ENCODE results near the gene SENP1.
"Not testable (repeated sequence)": the region's sequence is repeated elsewhere in the genome, so short reads cannot be mapped to it uniquely, and the experiment has no call there.

SENP1 gene

GRCh38 chr12:48123169-48123568 is 17.3 kb upstream of the SENP1 start:
- no peak for TF ChIP-seq POLR2A (IDR thresholded peaks at IDR 0.05; ENCODE audit: low read depth, low read length)
- no peak for DNase-seq (ENCODE audit: insufficient read length, low spot score)
- FAIRE-seq, result no peak

DNA sequence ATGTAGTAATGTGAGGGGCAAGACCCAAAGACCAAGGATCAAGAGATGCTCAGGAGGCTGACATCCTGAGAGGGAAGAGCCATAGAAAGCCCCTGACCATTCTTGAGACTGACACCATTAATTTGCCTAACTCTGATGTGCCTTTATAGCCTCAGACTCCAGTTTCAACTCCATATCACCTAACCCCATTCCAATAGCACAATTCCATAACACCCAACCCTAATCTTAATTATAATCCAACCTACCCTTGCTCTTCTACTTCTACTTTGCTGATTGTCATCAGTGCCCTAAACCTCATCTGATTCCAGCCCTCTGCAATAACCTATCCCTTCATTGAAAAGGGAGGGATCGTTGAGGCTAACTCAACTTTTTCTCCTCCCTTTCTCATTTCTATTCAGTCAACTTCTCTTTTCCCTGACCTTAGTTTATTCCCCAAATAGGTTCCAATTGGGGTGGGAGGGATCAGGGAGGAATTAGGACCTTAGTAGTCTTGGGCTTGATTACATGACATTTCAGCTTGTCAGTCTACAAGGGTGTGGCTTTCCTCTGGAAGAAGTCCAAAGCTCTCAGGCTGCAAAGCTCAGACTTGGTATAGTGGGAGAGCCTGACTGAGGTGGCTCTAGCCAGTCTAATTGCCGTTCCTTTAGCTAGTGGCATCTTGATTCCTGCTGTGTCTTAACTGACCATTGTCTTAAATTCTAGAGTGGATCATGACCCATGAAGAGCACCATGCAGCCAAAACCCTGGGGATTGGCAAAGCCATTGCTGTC is 16.4 kb upstream of the SENP1 start:
- no peak for FAIRE-seq
- TF ChIP-seq POLR2A (IDR thresholded peaks at IDR 0.05; ENCODE audit: low read depth, low read length), result no peak
- no peak for DNase-seq (ENCODE audit: insufficient read length, low spot score)

DNA sequence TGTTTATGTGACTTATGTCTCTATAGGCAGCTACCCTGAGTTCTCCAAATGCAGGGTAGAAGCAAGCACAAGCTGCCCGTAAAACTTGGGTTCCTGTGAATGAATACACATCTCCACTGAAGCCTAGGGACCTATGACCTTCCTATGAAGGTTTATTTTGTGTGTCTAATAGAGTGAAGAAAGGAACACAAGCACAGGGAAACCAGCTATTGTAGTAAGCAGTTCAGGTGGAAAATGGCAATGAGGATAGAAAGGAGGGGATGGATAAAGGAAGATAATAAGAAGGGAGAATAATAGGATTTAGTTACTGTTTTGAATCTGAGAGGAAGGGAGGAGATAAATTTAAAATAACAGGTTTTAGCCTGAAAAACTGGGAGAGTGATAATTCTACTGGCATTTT is 15.6 kb upstream of the SENP1 start:
- no peak for TF ChIP-seq POLR2A (IDR thresholded peaks at IDR 0.05; ENCODE audit: low read depth, low read length)

GRCh38 chr12:48119834-48120195 is 13.9 kb upstream of the SENP1 start:
- TF ChIP-seq POLR2A (IDR thresholded peaks at IDR 0.05; ENCODE audit: low read depth, low read length), result no peak
- no peak for FAIRE-seq
- DNase-seq (ENCODE audit: insufficient read length, low spot score), result no peak

More for the DNA sequence above, 15.6 kb upstream of the SENP1 start:
- DNase-seq (ENCODE audit: insufficient read length, low spot score) (no peak), FAIRE-seq (no peak)

DNA sequence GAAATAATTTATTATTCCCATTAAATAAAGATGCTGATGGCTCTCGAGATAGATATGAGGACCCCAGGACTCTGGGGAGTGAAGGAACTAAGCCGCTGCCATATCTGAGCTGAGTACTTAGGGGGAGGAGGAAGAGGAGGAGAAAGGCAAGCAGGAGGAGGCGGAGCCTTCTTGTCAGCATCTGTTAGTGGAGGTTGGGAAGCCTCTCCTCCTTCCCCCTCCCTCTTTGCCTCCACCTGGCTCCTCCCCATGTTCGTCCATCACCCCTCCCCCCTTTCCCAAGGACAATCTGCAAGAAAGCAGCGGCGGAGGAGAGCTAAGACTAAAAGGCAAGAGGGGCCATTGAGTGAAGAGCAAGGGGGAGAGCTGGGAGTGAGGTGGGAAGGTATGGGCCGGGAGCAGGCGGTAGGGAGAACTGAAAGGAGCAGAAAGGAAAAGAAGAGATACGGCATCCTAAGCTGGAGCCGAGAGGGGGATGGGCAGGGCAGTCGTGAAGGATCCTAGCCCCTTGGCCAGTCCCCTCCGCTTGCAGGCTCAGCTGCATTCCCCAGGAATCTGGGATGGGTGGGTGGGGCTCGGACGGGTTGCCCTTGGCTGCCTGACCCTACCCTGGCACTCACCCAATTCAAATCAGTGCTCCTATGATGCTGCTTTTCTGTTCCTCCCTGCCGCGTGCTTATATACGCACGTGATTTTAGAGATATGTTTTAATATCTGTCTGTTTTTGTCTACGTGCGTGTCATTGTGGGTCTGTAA is 13.4 kb upstream of the SENP1 start, which contains the start of gene PFKM:
Gene PFKM (plus strand): TSS at position 287 of the 756 bp plus-strand sequence. CDS start 3,411 bp downstream, outside the sequence.
- DNase-seq (ENCODE audit: insufficient read length, low spot score) (peak; percentile 65), FAIRE-seq (peak; percentile 98)
- TF ChIP-seq POLR2A (IDR thresholded peaks at IDR 0.05; ENCODE audit: low read depth, low read length), result peak; percentile 23; the same call in 1 of the 2 replicates

DNA sequence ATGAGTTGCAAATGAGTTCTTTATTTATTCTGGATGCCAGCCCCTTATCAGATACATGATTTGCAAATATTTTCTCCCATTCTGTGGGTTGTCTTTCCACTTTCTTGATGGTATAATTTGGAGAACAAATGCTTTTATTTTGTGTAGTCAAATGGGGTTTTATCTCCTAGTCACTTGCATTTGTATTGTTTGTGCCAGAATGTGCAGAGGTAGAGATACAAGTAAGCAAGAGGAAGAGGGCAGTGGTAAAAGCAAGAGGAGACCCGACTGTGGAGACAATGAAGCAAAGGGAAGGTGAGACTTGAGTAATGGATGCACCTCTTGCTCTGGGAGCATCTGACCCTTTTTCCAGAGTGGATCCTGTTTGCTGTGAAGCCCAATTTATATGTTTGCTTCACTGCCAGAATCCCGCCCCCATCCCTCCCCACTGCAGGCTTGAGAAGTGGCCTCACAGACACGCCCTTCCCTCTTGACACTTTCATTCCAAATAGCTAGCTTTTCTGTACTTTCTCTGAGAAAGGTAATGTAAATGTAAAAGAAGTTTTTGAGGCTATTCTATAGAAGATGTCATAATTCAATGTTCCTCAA is 12.5 kb upstream of the SENP1 start:
- TF ChIP-seq POLR2A (IDR thresholded peaks at IDR 0.05; ENCODE audit: low read depth, low read length), result no peak
- DNase-seq (ENCODE audit: insufficient read length, low spot score) (no peak), FAIRE-seq (peak; percentile 74)

GRCh38 chr12:48115957-48116356 is 10.1 kb upstream of the SENP1 start:
- DNase-seq (ENCODE audit: insufficient read length, low spot score) (no peak), FAIRE-seq (no peak)
- no peak for TF ChIP-seq POLR2A (IDR thresholded peaks at IDR 0.05; ENCODE audit: low read depth, low read length)

GRCh38 chr12:48111312-48111693 is 5.4 kb upstream of the SENP1 start:
- FAIRE-seq; DNase-seq (ENCODE audit: insufficient read length, low spot score): not testable (repeated sequence)

DNA sequence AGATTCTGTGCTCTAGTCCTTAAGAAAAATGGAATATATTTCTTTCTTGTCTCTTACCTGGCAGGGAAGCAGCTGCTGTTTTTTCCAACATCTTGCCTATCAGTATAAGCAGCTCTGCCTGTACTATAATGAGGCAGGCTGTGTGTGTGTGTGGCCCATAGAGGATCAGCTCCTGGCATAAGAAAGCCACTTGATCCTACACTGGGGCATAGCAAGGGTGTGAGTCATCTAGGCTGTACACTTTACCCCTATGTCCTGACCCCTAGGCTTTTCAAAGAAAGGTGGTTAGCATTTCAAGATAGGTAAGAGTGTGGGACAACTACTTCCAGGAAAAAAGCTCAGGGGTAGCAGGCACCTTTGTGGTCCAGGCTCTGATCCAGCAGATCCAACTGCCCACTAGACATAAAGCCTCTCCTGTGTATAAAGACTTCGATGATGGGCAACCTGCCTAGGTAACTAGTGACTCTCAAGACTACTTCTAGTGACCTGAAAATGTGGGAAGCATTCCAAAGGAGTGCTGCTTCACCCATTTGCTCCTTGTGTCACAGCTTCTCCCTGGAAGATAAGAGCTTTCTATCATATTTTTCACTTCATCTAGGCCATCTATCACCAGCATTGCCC is 4.9 kb upstream of the SENP1 start:
- no peak for TF ChIP-seq POLR2A (IDR thresholded peaks at IDR 0.05; ENCODE audit: low read depth, low read length)
- FAIRE-seq, result no peak
- no peak for DNase-seq (ENCODE audit: insufficient read length, low spot score)

- TF ChIP-seq POLR2A (IDR thresholded peaks at IDR 0.05; ENCODE audit: low read depth, low read length), result no peak
- no peak for FAIRE-seq
- DNase-seq (ENCODE audit: insufficient read length, low spot score), result no peak
Measured at GRCh38 chr12:48109424-48109823, 3.5 kb upstream of the SENP1 start.

GRCh38 chr12:48106681-48107613 is 1.1 kb upstream of the SENP1 start:
- no peak for TF ChIP-seq POLR2A (IDR thresholded peaks at IDR 0.05; ENCODE audit: low read depth, low read length)
- DNase-seq (ENCODE audit: insufficient read length, low spot score) (no peak), FAIRE-seq (no peak)

DNA sequence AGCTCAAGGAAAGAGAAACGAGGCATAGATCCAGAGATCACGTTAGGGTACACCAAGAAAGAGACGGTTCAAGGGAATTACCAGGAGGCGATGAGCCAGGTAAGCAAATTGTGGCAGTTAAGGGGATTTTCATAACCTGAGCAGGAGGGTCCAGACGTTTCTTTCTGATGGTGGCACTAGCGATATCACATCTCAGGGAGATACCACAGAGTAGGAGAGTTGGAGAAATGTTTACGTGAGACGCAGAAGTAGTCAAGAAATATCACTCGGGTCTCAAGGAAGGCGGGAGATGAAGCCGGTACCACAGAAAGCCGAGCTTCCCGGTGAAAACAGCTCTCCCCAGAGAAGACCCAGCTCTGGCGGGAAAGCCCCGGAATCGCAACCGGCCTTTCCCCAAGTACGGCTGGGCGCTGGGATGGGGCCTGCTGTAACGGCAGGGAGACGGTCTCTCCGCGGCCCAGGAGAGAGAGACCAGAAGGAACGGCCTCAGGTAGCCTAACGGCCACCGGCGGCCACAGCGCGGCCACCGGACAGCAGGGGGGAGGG is 485 bp downstream of the SENP1 start:
- TF ChIP-seq POLR2A (IDR thresholded peaks at IDR 0.05; ENCODE audit: low read depth, low read length), result no peak; the same call in 1 of the 2 replicates
- FAIRE-seq (peak; percentile 23), DNase-seq (ENCODE audit: insufficient read length, low spot score) (no peak)

DNA sequence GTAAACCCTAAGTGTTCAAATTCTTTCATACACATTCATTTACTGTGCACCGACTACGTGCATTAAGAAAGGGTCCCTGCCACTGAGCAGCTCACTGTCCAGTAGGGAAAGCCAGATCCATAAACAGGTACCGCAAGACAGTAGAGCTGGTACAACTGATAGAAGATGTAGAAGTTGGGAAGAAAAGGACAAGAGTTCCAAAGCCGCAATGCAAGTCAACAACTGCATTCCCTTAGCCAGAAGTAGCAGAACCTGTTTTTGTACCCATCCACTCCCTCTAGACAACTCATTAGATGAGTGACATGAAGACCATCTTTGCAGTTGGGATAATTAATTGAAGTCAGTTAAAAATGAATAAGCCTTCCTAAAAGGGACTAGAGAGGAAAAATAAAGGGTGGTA is 1.3 kb downstream of the SENP1 start:
- no peak for DNase-seq (ENCODE audit: insufficient read length, low spot score)
- no peak for TF ChIP-seq POLR2A (IDR thresholded peaks at IDR 0.05; ENCODE audit: low read depth, low read length)
- peak; percentile 72 for FAIRE-seq

Data from H54 (cell line).